HG02798 (cell line): ENCODE data around the gene TLE3.

Source experiments
- ATAC-seq: cut with Tn5 transposase; IDR thresholded peaks from one replicate; pipeline ENCODE4 v1.9.1; 2021; ENCODE audit warnings: mild to moderate bottlenecking; ENCODE audit not compliant: unreplicated experiment, poor library complexity

Gene TLE3

GRCh38 chr15:70100474-70101341, 3.0 kb upstream of the TLE3 start:
- no peak for ATAC-seq

GRCh38 chr15:70099967-70100473, 2.3 kb upstream of the TLE3 start:
- no peak for ATAC-seq

- ATAC-seq: peak; percentile 79
Measured at GRCh38 chr15:70099167-70099966, 1.6 kb upstream of the TLE3 start.

- no peak for ATAC-seq
Measured at GRCh38 chr15:70098461-70099166, 897 bp upstream of the TLE3 start.

- no peak for ATAC-seq
Measured at GRCh38 chr15:70098153-70098460, 390 bp upstream of the TLE3 start.

- no peak for ATAC-seq
Measured at GRCh38 chr15:70097063-70097320, 725 bp downstream of the TLE3 start.

- ATAC-seq: no peak
Measured at GRCh38 chr15:70096215-70097062, 1.3 kb downstream of the TLE3 start.

- no peak for ATAC-seq
Measured at GRCh38 chr15:70095408-70096214, 2.1 kb downstream of the TLE3 start.

- no peak for ATAC-seq
Measured at GRCh38 chr15:70094690-70095311, 2.9 kb downstream of the TLE3 start.

- ATAC-seq: no peak
Measured at GRCh38 chr15:70093481-70094319, 4.0 kb downstream of the TLE3 start.

- no peak for ATAC-seq
Measured at GRCh38 chr15:70093070-70093469, 4.6 kb downstream of the TLE3 start.

GRCh38 chr15:70092464-70093027, 5.2 kb downstream of the TLE3 start:
- no peak for ATAC-seq

GRCh38 chr15:70091726-70092463, 5.8 kb downstream of the TLE3 start:
- ATAC-seq: no peak

- no peak for ATAC-seq
Measured at GRCh38 chr15:70090436-70091296, 7.1 kb downstream of the TLE3 start.

GRCh38 chr15:70089692-70089971, 8.1 kb downstream of the TLE3 start:
- no peak for ATAC-seq

- ATAC-seq: no peak
Measured at GRCh38 chr15:70088887-70089691, 8.6 kb downstream of the TLE3 start.
